MM.1S (cell line): ENCODE measurements around the gene RGMA.

ENCODE experiments used
- DNase-seq: peaks from one replicate; pipeline ENCODE4 v3.0.0-alpha.2; 2015
- H2AFZ ChIP-seq: fragments of 300-600 bp; sonication (generic); 2 replicates; pipeline ENCODE4 v1.6.0; 2016; ENCODE audit warnings: antibody characterized with exemption, low read length
- H3F3A ChIP-seq: fragments of 300-600 bp; sonication (generic); 2 replicates; pipeline ENCODE4 v1.6.1; 2016; ENCODE audit warnings: mild to moderate bottlenecking, antibody characterized with exemption, low read length, moderate library complexity, mixed read lengths; ENCODE audit not compliant: insufficient read depth
- H3K27ac ChIP-seq: fragments of 300-600 bp; sonication (generic); 2 replicates; pipeline ENCODE4 v1.5.1; 2016; ENCODE audit warnings: mild to moderate bottlenecking, low read length
- H3K27me3 ChIP-seq: fragments of 300-600 bp; sonication (generic); replicated peaks from 2 replicates; pipeline ENCODE4 v1.6.0; 2016; ENCODE audit warnings: low read length; ENCODE audit not compliant: insufficient read depth
- H3K36me3 ChIP-seq: fragments of 300-600 bp; sonication (generic); replicated peaks from 2 replicates; pipeline ENCODE4 v1.6.1; 2016; ENCODE audit warnings: mild to moderate bottlenecking, low read length, mixed read lengths; ENCODE audit not compliant: insufficient read depth
- H3K4me1 ChIP-seq: fragments of 300-600 bp; sonication (generic); 2 replicates; pipeline ENCODE4 v1.6.1; 2016; ENCODE audit warnings: low read length, mixed read lengths
- H3K4me2 ChIP-seq: fragments of 300-600 bp; sonication (generic); 2 replicates; pipeline ENCODE4 v1.6.0; 2016; ENCODE audit warnings: low read depth, low read length
- H3K4me3 ChIP-seq: fragments of 300-600 bp; sonication (generic); 2 replicates; pipeline ENCODE4 v1.5.1; 2016; ENCODE audit warnings: low read length, mixed read lengths
- H3K79me2 ChIP-seq: fragments of 300-600 bp; sonication (generic); 2 replicates; pipeline ENCODE4 v1.6.1; 2016; ENCODE audit warnings: mixed run types, low read length, mixed read lengths
- H3K9ac ChIP-seq: fragments of 300-600 bp; sonication (generic); 2 replicates; pipeline ENCODE4 v1.6.1; 2016; ENCODE audit warnings: low read length, mixed read lengths
- H3K9me2 ChIP-seq: fragments of 300-600 bp; sonication (generic); replicated peaks from 2 replicates; pipeline ENCODE4 v1.6.1; 2016; ENCODE audit warnings: mild to moderate bottlenecking, low read length, mixed read lengths; ENCODE audit not compliant: insufficient read depth
- H3K9me3 ChIP-seq: fragments of 300-600 bp; sonication (generic); replicated peaks from 2 replicates; pipeline ENCODE4 v1.6.1; 2016; ENCODE audit warnings: mild to moderate bottlenecking, low read length, mixed read lengths; ENCODE audit not compliant: insufficient read depth
- H4K20me1 ChIP-seq: fragments of 300-600 bp; sonication (generic); 2 replicates; pipeline ENCODE4 v1.6.1; 2016; ENCODE audit warnings: mild to moderate bottlenecking, low read length, moderate library complexity, mixed read lengths; ENCODE audit not compliant: insufficient read depth
- CTCF ChIP-seq: fragments of 300-600 bp; sonication (generic); IDR thresholded peaks from 2 replicates; pipeline ENCODE4 v1.5.1; 2016; ENCODE audit warnings: antibody characterized with exemption, low read length, mixed read lengths
- EZH2 ChIP-seq: fragments of 300-600 bp; sonication (generic); optimal IDR thresholded peaks from 2 replicates; pipeline ENCODE3; 2017; ENCODE audit warnings: low read depth, mild to moderate bottlenecking, antibody characterized with exemption, low read length, mixed read lengths
- EZH2phosphoT487 ChIP-seq: fragments of 300-600 bp; sonication (generic); IDR thresholded peaks from 2 replicates; pipeline ENCODE4 v1.6.1; 2018; ENCODE audit warnings: antibody characterized with exemption, low read length

RGMA gene

DNA sequence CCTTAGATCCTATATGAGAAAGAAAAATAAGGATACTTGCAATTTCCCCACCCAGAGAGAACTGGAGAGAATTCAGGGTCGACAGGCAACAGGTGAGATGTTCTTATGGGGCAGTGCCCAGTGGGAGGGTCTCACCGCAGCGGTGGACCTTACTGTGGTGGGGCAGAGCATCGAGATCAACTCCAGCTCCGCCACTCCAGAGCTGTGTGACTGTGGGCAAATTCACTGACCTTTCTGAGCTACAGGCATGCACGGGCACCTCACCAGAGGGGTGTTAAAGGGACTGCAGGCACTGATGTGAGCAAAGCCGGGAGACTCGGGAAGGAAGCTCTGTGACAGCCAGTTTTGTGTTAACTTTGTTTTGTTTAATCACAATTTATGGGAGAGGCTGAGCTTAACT lies 30.9 kb downstream of the RGMA start:
- Histone ChIP-seq H3K27ac (no peak overlapping the region), H3K79me2 (no peaks in the 10 kb centered on the region), H3K9ac (no peak overlapping the region), H3F3A (peaks cover 5% of the 10 kb centered on the region; the same call in 1 of the 2 replicates), H3K9me2 (no peaks in the 10 kb centered on the region), H3K36me3 (no peaks in the 10 kb centered on the region), H4K20me1 (no peaks in the 10 kb centered on the region), H3K4me2 (no peak overlapping the region), H3K27me3 (no peaks in the 10 kb centered on the region), H3K4me1 (peaks cover 6% of the 10 kb centered on the region; the same call in 1 of the 2 replicates), H2AFZ (no peak overlapping the region), H3K9me3 (no peaks in the 10 kb centered on the region), H3K4me3 (no peak overlapping the region)
- no peak for DNase-seq
- TF ChIP-seq EZH2phosphoT487, result no peak

DNA sequence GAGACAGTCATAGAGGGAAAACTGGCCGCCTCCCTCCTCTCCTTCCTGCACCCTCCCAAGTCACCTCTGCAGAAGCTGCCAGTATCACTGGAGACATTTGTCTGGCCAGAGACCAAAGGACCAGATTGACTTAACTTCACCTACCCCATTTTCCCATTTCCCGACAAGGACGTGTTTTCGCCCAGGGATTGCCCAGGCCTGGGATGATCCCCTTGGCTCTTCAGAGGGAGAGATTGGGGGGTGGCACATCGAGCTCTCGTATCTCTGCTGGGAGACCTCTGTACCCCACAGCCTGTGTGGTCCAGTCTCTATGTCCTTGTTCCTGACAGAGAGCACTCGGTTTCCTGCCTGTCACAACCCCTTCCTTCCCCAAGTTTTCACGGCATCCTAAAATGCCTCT lies 31.4 kb downstream of the RGMA start:
- peaks cover 6% of the 10 kb centered on the region; the same call in 1 of the 2 replicates for H3K4me1 ChIP-seq
- H3F3A ChIP-seq, result peaks cover 5% of the 10 kb centered on the region; the same call in 1 of the 2 replicates
- no peaks in the 10 kb centered on the region for H4K20me1 ChIP-seq
- no peak for DNase-seq
- H3K4me2 ChIP-seq, result no peak overlapping the region
- no peaks in the 10 kb centered on the region for H3K79me2 ChIP-seq
- TF ChIP-seq EZH2 (no peak), CTCF (no peak), EZH2phosphoT487 (no peak)
- H3K9me3 ChIP-seq, result no peaks in the 10 kb centered on the region
- no peak overlapping the region for H3K9ac ChIP-seq
- H2AFZ ChIP-seq, result no peak overlapping the region
- no peak overlapping the region for H3K27ac ChIP-seq
- no peaks in the 10 kb centered on the region for H3K36me3 ChIP-seq
- H3K27me3 ChIP-seq, result no peaks in the 10 kb centered on the region
- no peaks in the 10 kb centered on the region for H3K9me2 ChIP-seq
- H3K4me3 ChIP-seq, result no peak overlapping the region

GRCh38 chr15:93056836-93057235 lies 32.2 kb downstream of the RGMA start:
- H3K4me1 ChIP-seq, result peaks cover 6% of the 10 kb centered on the region; the same call in 1 of the 2 replicates
- H2AFZ ChIP-seq, result no peak overlapping the region
- TF ChIP-seq CTCF (no peak), EZH2phosphoT487 (no peak), EZH2 (no peak)
- H3K4me3 ChIP-seq, result no peak overlapping the region
- H3K27ac ChIP-seq, result no peak overlapping the region
- H3K9ac ChIP-seq, result no peak overlapping the region
- H3K9me2 ChIP-seq, result no peaks in the 10 kb centered on the region
- peaks cover 5% of the 10 kb centered on the region; the same call in 1 of the 2 replicates for H3F3A ChIP-seq
- no peak overlapping the region for H3K4me2 ChIP-seq
- H3K9me3 ChIP-seq, result no peaks in the 10 kb centered on the region
- H3K27me3 ChIP-seq, result no peaks in the 10 kb centered on the region
- no peaks in the 10 kb centered on the region for H4K20me1 ChIP-seq
- H3K36me3 ChIP-seq, result no peaks in the 10 kb centered on the region
- H3K79me2 ChIP-seq, result no peaks in the 10 kb centered on the region
- DNase-seq, result no peak

- Histone ChIP-seq H3K79me2 (no peaks in the 10 kb centered on the region), H3K27me3 (0 out of 2 replicates have a peak, but pooled peaks cover 4% of the 10 kb centered on the region), H3K9me3 (no peaks in the 10 kb centered on the region), H3K36me3 (no peaks in the 10 kb centered on the region), H2AFZ (no peak overlapping the region), H3K4me1 (no peaks in the 10 kb centered on the region), H3K9ac (no peak overlapping the region), H3K9me2 (no peaks in the 10 kb centered on the region), H4K20me1 (no peaks in the 10 kb centered on the region), H3K27ac (no peak overlapping the region), H3K4me2 (no peak overlapping the region), H3K4me3 (no peak overlapping the region), H3F3A (no peaks in the 10 kb centered on the region)
- no peak for DNase-seq
- TF ChIP-seq EZH2phosphoT487 (no peak), EZH2 (no peak), CTCF (no peak)
These were observed 33.8 kb downstream of the RGMA start for GRCh38 chr15:93055211-93055610.
